HepG2 (cell line): ENCODE data around the gene SETD3.

ENCODE experiments used
- CTCF ChIP-seq: sonication (generic); formaldehyde crosslinking; IDR thresholded peaks from 2 replicates; pipeline ENCODE4 v1.5.0; 2020; ENCODE audit warnings: mild to moderate bottlenecking, missing genetic modification reagents, moderate library complexity
- FOXA1 ChIP-seq, 2 experiments: fragments of 450-650 bp in 1 of 2; sonication (generic) in 1 of 2; formaldehyde crosslinking in 1 of 2; IDR thresholded peaks; 2 replicates each; pipeline versions ENCODE4 v1.4.0 to v1.6.1; 2016 to 2020; ENCODE audit warnings: missing genetic modification reagents in 1 of 2
- FOXK2 ChIP-seq: fragments of 450-650 bp; IDR thresholded peaks from 2 replicates; pipeline ENCODE4 v1.6.1; 2016
- MYPOP ChIP-seq: sonication (generic); formaldehyde crosslinking; IDR thresholded peaks from 2 replicates; pipeline ENCODE4 v1.8.1; 2023; ENCODE audit warnings: mild to moderate bottlenecking, moderate library complexity, missing genetic modification reagents
- TAF1 ChIP-seq: sonication (generic); formaldehyde crosslinking; IDR thresholded peaks from 2 replicates; pipeline ENCODE4 v1.4.0; 2020; ENCODE audit warnings: missing genetic modification reagents
- ZBTB33 ChIP-seq: sonication (generic); formaldehyde crosslinking; IDR thresholded peaks from 2 replicates; pipeline ENCODE4 v1.4.0; 2020; ENCODE audit warnings: missing genetic modification reagents
- ZNF263 ChIP-seq: sonication (generic); formaldehyde crosslinking; IDR thresholded peaks from 2 replicates; pipeline ENCODE4 v1.4.0; 2020; ENCODE audit warnings: missing genetic modification reagents
- ZNF292 ChIP-seq: sonication (generic); formaldehyde crosslinking; IDR thresholded peaks from 2 replicates; pipeline ENCODE4 v1.8.1; 2022; ENCODE audit warnings: mild to moderate bottlenecking, low read depth, missing genetic modification reagents, borderline replicate concordance
- ZNF598 ChIP-seq: sonication (generic); formaldehyde crosslinking; IDR thresholded peaks from 2 replicates; pipeline ENCODE4 v1.5.1; 2020; ENCODE audit warnings: mild to moderate bottlenecking, missing genetic modification reagents, borderline replicate concordance
- ZSCAN20 ChIP-seq: sonication (generic); formaldehyde crosslinking; IDR thresholded peaks from 2 replicates; pipeline ENCODE4 v1.4.0; 2020; ENCODE audit warnings: missing genetic modification reagents, mild to moderate bottlenecking, borderline replicate concordance
- ZZZ3 ChIP-seq: sonication (generic); formaldehyde crosslinking; IDR thresholded peaks from 2 replicates; pipeline ENCODE4 v1.4.0; 2020; ENCODE audit warnings: missing genetic modification reagents, mild to moderate bottlenecking, borderline replicate concordance

- TF ChIP-seq ZBTB33 (CRISPR knock-in tag), result no peak
- TF ChIP-seq CTCF, result no peak
- TF ChIP-seq MYPOP (CRISPR knock-in tag), result no peak
- TF ChIP-seq FOXA1 (IDR thresholded peaks at IDR 0.05), result no peak
- no peak for TF ChIP-seq FOXA1 (CRISPR knock-in tag; IDR thresholded peaks at IDR 0.05)
- TF ChIP-seq ZNF292 (CRISPR knock-in tag), result no peak
- TF ChIP-seq FOXK2, result no peak
- TF ChIP-seq ZSCAN20 (CRISPR knock-in tag), result no peak
- no peak for TF ChIP-seq TAF1
- no peak for TF ChIP-seq ZNF263 (CRISPR knock-in tag)
- no peak for TF ChIP-seq ZNF598
- TF ChIP-seq ZZZ3 (CRISPR knock-in tag), result no peak
These were observed 79.4 kb downstream of the SETD3 start for GRCh38 chr14:99401211-99401610.
